ENCODE data around the gene ATP6V1C2.
"Not testable (repeated sequence)": the region's sequence is repeated elsewhere in the genome, so short reads cannot be mapped to it uniquely, and the experiment has no call there.

ATP6V1C2 gene

DNA sequence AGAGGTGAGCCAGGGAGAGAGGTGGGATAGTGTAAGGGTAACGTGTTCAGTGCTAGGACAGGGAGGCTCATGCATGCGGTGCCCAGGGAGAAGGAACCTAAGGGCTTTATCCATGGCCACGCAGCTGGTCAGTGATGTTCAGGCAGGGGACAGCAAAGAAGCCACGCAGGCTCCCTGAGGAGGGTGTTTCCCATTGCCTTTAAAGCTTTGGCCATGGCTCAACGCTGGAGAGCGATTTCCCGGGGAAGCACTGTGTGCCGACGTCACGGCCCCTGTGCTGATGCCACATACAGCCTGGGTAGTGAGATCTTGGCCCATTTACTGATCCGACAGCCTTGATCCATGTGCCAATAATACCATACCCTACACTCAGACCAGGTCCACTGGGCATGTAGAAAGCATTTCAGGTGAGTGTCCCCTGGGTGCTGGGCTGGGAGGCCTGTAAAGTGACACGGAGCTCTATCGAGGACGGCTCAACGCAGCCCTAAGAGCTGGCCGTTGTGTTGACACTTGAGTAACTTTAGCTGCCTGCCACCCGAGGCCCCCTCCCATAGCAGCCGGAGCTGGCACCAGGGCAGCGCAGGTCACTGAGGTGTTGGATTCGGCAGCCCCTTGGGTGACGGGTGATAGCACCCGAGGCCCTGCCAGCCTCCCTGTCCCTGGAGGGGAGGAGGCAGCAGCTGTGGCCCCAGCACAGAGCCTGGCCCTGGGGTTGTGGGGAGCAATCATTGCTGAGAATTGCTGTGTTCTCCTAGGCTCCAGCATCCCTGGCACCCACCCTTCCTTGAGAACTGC, 49.7 kb downstream of the ATP6V1C2 start:
- no peak for DNase-seq

GRCh38 chr2:10771786-10772185, 50.4 kb downstream of the ATP6V1C2 start:
- DNase-seq = no peak

DNA sequence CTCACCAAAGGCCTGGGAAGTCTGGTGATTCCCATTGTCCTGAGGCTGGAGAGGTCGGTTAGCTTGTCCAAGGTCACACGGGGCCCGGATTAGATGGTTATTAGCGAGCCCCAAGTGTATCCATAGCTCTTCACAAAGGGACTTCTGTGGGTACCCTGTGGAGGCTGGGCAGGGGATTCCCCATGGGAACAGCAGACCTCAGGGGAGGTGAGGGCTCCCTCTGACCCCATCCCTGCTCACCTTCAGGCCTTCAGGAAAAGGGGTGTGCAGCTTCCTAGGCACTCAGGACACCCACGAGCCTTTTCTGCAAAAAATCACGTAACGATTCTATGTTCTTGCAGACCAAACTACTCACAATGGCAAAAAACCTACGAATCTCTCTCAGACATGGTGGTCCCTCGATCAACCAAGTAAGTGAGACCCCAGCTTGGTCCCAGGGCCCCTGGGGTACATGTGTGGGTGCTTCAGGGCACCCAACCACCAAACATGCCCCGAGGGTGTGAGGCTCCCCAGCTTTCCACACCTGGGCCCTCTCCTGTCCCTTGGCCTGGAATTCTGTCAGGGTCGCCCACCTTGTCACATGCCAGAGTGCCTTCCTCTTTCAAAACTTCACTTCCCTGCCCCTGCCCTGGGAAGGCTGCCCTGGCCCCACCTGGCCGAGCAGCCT, 50.9 kb downstream of the ATP6V1C2 start:
- no peak for DNase-seq

GRCh38 chr2:10772868-10773215, 51.4 kb downstream of the ATP6V1C2 start:
- DNase-seq = no peak

DNA sequence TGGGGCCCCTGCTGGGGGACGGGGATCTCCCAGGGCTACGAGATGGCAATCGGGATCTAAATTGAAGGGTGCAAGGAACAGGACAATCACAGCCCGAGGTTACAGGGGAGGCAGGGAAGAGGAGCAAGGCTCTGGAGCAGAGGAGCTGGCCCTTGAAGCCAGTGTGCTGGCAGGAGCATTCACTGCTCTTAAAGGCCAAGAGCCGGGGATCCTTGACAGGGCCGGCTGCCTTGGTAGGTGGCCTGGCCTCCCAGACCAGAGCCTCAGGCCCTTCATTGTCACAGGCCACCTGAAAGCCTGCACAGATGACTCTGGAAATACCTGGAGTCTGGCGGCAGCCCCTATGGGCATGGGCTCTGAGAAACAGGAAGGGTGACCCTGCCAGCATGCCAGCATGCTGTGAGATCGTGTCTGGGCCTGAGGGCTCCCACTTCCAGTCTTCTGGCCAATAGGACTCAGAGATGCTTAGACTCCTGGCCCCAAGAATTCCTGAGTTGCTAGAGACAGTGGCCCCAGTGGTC, 52.5 kb downstream of the ATP6V1C2 start:
- DNase-seq = no peak

- no peak for DNase-seq
Measured at GRCh38 chr2:10774394-10774793, 53.0 kb downstream of the ATP6V1C2 start.

- no peak for DNase-seq
Measured at GRCh38 chr2:10775021-10775780, 53.8 kb downstream of the ATP6V1C2 start.

DNA sequence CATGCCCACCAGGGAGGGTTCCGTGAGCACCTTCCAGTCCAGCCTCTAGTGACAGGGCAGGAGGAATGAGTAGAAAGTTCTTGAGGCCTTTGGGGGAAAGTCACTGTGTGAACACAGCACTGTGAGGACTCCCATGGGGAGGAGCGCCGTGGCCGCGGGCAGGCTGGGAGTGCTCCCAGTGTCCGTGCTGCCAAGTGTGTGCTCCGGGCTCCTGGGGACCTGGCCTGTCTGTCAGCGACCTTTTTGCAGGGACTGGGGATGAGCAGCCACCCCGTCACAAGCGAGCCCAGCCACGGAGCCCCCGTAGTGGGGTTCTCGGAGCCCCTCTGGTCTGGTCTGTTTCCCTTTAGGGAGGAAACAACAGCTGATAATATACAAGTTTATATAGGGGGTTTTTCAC, 54.4 kb downstream of the ATP6V1C2 start:
- no peak for DNase-seq

GRCh38 chr2:10776231-10776977, 55.0 kb downstream of the ATP6V1C2 start:
- no peak for DNase-seq

- DNase-seq = no peak
Measured at GRCh38 chr2:10777111-10777841, 55.8 kb downstream of the ATP6V1C2 start.

DNA sequence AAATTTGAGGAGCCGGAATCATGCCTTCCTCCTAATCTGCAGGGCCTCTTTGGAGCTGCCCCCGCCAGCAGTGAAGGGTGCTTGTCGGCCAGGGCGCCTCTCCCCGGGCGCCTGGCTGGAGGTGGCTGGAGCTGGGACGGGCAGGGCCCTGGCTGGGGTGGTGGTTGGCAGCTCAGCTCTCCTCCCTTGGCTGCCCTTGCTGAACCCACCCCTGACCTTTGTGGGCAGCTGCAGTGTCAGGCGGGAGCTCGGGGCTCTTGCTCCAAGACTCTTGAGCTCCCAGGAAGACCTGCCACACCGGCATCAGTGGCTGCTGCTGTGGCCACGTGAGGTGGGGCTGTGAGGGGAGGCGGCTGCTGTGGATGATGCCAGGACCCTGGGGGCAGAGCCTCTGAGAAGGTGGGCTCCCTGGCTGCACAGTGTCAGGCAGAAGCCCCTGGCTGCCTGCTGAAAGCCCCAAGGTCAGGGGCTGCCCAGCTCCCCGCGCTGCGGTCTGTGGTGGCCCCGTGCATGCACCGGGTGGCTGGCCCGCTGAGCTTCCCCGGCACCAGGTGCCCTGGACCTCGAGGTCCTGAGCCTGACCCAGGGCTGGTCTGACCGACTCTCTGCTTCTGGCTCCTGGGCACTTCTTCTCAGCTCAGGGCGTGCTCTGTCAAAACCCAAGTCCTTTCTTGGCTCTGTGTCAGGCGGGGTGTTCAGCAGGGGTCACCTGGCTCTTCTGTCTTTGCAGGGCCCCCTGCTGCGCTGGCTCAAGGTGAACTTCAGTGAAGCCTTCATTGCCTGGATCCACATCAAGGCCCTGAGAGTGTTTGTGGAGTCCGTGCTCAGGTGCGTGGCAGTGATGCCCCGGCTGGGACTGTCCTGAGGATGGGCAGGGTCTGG, 56.7 kb downstream of the ATP6V1C2 start:
- no peak for DNase-seq

GRCh38 chr2:10778724-10779115, 57.3 kb downstream of the ATP6V1C2 start:
- no peak for DNase-seq

GRCh38 chr2:10779776-10780490, 58.5 kb downstream of the ATP6V1C2 start:
- DNase-seq = no peak

DNA sequence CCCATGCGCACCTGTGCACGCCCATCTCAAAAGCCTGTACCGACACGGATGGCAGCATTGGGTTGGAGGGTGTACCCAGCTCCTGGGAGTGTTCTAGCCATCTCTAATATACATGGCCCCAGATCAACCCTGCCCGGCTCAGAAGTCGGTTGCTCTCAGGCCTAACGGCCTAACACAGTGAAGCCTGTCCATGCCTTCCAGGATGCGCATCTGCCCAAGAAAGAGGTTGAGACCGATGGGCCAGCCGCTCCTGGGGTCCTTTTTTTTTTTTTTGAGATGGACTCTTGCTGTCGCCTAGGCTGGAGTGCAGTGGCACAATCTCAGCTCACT, 59.0 kb downstream of the ATP6V1C2 start:
- DNase-seq = no peak

- DNase-seq = not testable (repeated sequence)
Measured at GRCh38 chr2:10780821-10781220, 59.4 kb downstream of the ATP6V1C2 start.

- no peak for DNase-seq
Measured at GRCh38 chr2:10781746-10782145, 60.3 kb downstream of the ATP6V1C2 start.

- DNase-seq = no peak
Measured at GRCh38 chr2:10783421-10783820, 62.0 kb downstream of the ATP6V1C2 start.

- no peak for DNase-seq
Measured at GRCh38 chr2:10784719-10785118, 63.3 kb downstream of the ATP6V1C2 start.

DNA sequence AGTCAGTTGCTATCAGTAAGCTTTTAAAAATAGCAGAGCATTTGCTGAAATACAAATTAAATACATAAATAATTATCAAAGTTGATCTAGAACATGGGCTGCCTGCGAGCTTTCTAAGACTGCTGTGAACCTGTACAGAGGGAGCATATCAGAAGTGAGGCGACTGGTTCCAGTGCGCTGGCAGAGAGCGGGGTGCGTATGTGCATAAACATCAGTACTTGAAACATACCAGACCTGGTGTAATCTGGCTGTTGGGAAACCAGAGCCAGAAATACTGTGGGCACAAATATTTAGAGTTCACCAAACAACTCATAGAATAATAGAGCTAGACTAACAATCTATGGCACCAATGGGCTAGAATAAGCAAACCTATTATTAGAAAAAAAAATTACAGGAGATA, 63.8 kb downstream of the ATP6V1C2 start:
- DNase-seq = no peak

DNA sequence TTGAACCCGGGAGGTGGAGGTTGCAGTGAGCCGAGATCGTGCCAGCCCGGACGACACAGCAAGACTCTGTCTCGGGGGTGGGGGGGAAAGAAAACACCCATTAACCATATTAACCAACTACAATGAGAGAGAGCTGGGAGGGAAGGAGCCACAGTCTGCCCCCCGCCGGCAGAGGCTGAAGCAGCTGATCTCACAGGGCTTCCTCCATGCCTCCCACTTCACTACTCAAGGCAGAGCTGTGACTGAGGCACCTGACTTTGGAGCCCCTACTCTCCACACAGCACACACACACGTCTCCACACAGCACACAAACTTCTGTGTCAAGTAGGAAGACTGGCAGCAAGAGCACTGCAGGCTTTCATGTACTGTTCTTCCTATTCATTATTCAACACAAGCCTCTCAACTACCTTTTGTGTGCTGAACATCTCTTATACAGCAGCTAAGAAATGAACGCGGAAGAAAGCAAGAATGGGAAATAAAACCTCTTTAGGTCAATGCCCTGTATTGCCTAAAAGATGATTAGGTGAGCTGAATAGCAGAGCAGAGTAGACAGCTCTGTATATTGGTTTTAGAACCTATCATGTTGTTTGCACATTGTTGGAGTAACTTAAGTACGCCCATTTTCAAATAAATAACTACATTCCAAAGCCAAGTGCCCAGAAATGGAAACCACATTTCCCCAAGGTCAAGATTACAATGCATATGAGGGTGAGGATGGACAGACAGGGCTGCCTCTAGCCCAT, 65.0 kb downstream of the ATP6V1C2 start:
- no peak for DNase-seq

Measured in central memory CD4-positive, alpha-beta T cell (primary cell).